A204.1 (cell line): ENCODE measurements around the gene SPRYD3.

Experiments
- FAIRE-seq: peaks from 2 replicates; lab custom pipeline; 2012; peaks lifted over from hg19 to GRCh38; lab: Jason Lieb, UNC

The SPRYD3 gene

DNA sequence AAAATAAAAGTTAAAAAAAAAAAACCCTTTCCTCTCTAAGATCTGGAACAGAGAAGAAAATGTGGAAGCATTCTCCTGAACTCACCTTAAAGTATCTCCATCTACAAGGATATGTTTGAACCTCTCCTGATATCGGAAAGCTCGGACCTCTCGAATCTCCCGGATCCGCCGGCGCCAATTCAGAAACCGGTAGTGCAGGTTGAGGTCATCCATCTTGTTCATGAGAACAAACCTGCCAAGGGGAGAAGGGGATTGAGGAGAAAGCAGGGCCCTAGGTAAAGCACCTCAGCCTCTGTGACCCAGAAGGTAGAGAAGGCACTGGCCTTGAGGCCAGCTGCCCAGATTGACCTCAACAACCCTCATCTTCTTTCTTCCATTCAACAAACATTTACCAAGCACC is 2.2 kb downstream of the SPRYD3 start:
- FAIRE-seq = no peak

DNA sequence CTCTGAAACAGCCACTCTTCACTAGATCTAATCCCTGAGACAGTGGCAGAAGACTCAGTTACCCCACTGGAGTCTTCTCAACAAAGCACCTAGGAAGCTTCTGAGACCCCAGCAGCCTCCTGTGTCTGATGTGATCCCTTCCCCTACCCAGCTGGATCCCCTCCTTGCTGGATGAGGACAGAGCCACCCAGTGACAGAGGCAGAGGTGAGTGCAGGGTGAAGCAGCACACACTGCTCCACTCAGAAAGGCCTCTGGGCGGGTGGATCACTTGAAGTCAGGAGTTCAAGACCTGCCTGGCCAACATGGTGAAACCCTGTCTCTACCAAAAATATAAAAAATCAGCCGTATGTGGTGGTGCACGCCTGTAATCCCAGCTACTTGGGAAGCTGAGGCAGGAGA is 2.7 kb downstream of the SPRYD3 start:
- no peak for FAIRE-seq

DNA sequence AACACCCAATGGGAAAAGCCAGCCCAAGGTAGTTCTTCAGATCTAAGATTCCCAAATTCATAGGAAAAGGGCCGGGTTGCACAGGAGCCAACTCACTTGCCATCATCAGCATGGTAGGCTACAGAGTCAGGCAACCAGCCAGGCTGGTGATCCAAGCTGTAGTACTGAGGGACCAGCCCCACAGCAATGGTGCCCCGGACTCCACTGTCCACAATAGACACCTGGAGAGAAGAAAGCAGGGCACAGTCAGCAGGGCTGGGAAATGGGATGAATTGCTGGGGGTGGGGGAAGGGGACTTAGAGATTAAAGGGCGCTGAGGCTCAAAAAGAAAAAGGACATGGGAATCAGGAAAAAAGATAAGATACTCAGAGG is 4.2 kb downstream of the SPRYD3 start:
- no peak for FAIRE-seq

DNA sequence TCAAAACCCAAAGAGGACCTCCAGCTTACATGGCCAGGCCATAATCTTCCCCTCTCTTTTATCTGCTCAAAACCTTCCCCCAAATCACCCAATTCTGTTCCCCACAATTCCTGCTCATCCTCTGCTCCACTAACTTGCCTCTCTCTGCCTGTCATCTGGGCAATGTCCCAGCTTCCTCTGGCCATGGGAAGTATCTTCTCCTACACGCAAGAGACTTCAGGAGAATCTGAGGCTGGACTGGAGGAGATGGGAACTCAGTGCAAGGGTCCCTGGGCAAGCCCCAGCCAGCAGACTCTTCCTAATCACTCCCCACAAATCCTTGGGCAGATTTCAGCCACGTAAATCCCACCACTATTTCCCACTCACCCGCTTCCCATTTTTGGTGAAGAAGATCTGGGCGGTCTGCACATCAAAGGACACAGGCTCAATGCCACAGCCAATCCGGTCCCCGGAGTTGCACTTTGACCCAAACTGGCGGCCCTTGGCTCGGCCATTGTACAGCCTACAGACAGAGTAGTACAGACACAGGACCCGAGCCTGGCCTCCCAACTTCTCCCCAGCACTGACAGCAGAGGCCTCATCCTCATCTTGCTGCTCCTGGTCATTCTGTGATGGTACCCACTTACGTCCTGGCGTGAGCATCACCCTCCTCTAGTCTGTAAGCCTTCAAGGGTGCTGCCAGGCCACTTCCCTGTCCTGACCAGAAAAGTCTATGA is 4.7 kb downstream of the SPRYD3 start:
- FAIRE-seq = no peak

DNA sequence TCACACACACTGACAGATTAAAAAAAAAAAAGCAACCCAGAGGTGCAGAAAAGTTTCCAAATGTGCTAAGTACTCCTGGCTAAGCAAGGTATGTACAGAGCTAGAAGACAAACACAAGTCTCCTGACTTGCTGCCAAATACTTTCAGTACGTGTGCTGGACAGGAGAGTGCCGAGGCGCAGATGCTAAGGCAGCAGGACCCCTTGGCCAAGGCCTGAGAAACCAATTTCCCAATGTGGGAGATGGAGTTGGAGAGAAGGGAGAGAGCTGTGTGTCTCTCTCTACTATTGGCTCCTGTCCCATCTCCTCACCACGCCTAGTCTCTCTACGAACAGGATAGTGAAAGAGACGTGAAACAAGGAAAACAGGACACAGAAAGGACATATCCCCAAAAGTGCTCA is 5.3 kb downstream of the SPRYD3 start:
- FAIRE-seq = no peak

DNA sequence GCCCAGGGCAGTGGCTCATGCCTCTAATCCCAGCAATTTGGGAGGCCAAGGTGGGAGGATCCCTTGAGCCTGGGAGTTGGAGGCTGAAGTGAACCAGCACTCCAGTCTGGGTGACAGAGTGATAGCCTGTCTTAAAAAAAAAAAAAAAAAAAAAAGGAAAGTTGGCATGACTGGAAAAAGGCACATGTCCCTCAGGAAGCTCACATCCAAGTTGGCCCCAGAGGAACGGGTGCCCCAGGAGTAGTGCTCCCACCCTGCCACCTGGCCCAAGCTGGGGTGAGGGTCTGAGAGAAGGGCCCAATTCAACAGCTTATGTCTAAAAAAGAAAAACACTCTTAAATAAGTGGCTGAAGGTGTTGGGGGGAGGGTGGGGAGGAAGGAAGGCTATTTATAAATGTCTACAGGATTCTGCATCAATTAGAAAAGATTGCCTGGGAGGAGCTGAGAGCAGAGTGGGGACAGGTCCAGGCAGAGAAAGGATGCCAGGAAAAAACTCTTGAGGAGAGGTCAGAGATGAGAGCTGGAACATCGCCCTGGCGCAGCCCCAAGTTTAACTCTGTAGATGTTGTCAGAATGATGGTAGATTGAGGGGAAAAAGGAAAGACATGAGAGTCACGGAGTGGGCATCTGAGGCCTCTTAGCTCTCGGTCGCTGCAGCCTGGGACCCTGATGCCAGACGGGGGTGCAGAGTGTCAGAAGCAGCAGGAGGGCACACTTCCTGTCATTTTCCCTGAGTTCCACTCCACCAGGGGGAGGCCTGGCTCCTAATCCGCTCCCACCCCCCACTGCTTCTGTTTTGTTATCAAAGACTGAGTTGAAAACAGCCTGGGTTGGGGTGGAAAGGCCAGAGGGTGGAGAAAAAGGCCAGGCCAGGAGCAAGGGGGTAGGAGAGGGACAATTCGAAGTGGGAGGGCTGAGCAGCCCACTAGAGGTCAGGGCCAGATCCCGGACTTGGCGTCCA is 7.3 kb downstream of the SPRYD3 start:
- FAIRE-seq = no peak

DNA sequence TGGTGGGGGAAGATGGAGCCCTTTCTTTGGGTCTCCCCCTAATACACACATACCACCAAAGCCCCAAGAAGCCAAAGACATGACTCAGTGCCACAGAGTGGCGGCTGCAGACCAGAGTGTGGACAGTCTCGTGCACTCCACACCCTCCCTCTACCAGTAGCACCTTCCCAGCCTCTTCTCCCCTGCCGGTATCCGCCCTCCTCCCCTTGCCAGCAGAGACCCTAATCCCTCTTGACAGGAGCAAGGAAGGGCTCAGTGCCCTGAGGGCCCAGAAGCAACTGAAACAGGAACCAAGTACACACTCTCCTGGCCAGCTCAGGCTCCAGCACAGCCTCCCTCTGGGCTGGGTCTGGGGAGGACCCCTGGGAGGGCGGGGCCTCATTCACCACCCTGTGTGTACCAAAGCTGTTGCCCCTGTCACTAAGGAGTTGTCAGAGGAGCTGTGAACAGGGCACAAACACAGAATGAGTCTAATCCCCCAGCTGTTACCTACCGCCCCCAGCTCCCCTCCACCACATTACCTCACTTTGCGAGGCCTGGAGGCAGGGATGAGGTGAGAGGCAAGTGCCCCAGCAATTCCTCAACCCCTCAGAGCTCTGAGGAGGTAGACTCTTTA is 8.2 kb downstream of the SPRYD3 start:
- no peak for FAIRE-seq

DNA sequence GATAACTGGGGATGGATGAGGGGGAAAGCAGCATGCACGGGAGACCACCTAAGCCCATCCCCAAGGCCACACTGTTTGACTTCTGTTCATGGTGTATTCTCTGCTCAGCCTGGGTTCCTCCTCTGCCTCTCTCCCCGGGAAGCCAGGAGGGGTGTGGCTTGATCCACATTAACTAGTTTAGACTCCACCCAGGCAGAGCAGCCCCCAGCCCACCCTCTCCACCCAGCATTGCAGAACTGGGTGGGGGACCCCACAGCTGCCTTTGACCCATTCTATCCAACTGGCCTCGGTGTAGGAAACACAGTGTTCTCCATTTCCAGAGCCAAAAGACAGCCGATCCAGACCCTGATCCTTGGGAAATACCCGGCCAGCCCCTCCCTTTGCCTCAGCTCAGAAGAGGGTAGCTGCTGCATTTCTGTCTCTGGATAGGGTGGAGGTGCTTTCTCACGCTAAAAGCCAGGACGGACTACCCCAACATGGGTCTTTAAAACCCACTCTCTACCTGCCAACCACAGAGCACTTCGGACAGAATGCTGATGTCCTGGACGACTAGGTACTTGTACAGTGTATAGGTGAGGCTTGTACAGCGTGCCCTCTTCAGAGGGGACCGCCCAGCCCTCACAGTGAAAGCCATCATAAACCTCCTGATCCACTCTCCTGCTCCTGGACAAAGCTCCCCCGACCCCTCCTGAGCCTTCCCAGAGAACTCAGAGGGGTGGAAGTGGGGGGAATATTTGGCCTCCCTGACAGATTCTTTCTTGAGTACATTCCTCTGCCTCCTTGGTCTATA is 9.4 kb downstream of the SPRYD3 start:
- FAIRE-seq = no peak

DNA sequence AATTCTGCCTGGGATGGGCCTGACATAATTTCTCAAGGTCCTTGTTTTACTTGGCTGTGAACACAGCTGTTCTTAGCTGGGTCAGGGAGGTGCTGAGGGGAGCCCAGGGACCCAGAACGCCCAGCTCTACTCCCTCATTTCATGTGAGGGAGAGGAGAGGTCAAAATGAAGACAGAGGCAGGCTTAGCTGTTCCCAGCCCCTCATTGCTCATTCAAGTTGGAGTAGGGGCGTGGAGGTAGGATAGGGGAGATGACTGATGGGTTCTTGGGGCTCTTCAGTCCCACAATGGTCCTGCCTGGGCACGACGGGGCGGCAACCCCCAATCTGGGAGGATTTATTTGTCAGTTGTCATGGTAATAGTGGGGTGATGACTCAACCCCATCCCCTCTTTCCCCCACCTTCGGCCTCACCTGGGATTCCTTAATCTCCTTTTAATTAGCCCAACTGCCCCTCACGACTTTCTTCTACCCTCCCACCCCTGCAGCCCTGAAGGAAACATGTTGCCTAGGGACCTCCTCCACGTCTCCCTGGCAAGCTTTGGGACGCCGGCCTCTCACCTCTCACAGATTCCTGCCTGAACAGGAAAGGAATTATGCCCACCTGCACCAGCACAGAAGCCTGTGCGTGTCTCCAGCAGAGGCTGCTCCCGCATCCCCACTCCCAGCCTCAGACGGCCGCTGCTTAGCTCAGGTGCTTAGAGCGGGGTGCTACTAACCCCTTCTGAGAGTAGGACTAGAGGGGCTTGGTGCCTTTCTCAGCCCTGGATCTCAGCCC is 10.2 kb downstream of the SPRYD3 start:
- no peak for FAIRE-seq

DNA sequence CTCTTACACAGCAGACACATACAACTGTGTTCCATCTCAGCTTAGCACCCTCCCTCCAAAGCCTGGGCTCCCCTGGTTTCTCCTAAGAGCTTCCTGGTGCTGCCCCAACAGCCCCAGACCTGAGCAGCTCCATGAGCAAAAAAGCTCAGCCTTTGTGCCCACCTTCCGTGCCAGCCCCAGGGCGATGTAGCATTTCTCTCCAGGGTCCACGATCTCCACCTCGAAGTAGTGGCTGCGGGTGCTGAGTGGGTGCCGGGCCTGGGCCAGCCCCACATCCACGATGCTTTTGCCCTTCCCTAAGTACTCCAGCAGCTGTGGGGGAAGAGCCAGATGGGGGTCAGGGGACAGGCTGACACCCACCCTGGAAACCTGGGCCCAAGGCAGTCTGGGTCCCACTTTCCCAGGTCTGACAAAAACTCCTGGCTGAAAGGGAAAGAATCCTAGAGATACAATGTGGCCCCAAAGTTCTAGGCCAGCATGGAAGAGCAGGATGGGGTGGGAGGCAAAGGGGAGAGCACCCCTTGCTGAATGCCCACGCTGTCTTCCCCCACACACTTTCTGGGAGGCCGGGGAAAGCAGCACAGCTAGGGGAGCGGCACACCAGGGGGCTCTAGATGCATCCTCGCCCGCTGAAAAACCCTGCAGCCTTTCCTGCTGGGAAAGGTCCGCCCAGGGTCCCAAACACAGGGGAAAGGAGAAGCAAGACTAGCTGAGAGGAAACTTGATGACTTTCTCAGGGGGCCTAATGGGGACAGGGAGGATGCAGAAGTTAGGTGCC is 11.0 kb downstream of the SPRYD3 start:
- FAIRE-seq = no peak

DNA sequence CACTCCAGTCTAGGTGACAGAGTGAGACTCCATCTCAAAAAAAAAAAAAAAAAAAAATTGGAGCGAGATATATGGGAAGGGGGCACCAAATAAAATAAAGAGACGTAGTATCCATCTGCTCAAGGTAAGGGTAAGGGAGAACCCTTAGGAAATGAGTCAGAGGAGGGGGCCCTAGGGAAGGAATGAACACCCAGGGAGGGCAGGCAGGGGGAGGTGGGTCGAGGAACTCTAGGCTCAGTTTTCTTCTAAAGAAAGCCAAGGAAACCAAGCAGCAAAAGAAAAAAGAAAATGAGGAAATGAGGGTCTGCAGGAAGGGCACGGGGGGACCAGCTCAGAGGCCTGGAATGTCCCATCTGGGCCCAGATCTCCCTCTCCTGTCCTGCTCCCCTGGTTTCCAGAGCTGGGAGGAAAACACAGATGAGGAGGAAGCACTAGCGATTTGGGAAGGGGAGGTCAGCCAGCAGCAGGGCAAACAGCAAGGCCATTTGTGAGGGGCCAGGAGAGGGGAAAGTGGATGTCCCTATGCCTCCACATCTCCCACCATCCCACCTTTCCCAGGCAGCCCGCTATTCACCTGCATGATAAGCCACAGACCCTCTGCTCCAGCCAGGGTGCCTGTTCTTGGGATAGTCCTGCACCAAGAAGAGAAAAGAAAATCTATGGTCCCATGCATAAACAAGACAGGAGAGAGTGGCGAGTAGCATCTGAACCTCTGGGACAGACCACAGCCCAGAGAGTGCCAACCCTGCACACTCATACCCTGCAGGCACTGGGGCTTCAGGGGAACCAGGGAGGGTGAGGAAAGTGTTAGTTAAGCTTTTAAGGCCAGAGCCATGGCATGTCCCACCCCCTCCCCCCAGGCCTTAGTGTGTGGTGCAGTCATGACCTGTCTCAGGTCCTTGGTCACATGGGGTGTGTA is 11.9 kb downstream of the SPRYD3 start:
- FAIRE-seq = no peak

DNA sequence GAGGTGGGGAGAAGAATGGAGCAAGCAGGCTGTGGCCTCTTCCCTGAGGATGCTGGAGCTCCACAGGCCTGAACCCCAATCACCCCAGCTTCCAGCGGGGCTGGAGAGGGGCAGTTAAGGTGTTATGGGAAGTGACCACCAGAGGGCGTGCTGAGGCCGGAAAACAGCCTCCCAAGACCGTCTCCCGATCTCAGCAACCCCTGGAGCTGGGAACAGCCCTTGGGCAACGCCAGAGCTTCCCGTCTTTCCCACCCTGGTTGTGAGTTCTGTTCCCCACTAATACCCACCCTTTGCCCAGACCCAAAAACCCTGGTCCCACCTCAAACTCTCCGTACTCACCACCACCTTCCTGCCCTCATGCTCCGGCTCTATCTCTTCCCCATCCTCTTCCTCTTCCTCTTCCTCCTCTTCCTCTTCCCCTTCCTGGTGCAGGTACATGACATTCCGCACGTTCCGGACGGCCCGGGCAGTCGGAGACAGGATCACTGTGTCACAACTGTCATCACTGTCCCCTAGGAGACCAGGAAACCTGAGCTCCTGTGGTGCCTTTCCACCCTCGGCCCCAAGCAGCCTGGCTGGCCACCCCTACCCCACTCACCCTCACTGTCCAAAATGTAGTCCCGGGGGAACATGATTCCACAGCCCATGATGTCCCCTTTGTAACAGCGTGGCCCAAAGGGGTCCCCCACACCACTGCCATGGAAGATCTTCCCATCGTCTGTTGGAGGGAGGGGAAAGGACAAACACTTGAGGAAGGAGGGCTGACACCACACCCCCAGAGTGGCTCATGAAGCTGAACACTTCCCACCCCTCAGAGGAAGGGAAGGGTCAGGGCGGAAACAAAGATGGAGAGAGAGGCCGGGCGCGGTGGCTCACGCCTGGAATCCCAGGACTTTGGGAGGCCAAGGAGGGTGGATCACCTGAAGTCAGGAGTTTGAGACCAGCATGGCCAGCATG is 12.9 kb downstream of the SPRYD3 start:
- FAIRE-seq = no peak

DNA sequence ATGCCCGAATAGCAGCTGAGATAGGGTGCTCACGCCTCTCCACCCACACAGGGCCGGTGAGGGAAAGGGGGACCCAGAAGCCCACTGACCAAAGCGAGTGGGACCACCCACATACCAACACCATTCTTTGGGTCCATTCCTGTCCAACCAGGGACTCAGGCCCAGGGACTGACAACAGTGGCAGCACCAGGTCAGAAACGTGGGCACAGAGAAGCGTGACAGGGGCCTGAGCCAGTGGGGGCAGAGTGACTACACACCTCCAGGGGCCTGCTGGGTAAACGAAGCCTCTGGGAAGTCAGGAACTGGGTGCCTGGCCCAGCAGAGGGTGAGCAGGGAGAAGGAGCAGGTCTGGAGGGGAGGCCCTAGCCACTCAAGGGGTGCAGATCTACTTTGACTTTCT is 13.7 kb downstream of the SPRYD3 start:
- no peak for FAIRE-seq

DNA sequence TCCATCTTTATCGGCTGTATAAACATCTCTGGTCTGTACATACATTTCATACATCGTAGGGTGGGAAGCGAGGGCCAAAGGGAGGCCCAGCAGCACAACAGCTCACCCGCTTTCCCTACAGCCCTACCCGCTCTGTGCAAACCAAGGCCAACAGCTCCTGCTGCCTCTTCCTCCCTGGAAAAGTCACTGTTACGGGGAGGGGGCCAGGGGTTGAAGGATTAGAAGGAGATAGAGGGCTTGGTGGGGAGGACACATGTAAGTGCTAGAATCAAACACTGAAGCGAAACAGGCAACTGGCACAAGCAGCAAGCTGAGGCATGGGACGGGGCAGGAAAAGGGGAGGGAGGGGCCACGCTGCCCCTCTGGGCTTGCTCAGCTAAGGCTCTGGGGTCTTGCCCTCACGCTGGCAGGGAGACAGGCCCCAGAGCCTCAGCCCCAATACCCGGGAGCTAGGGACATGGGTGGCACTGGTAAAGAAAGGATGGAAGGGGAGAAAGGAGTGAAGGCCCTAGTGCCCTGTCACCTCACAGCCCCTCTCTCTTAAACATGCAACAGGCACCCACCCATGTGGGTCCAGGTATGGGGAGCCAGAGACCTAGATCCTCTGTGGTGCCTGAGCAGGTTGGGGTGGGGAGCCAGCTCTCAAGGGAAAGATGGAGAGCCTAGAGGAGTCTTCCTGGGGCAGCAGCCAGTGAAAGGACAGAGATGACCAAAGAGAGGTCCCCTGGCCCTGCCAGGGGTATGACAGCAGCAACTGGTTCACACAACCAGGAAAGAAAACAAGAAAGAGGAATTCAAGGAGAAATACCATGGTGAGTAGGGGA is 14.4 kb downstream of the SPRYD3 start:
- no peak for FAIRE-seq

DNA sequence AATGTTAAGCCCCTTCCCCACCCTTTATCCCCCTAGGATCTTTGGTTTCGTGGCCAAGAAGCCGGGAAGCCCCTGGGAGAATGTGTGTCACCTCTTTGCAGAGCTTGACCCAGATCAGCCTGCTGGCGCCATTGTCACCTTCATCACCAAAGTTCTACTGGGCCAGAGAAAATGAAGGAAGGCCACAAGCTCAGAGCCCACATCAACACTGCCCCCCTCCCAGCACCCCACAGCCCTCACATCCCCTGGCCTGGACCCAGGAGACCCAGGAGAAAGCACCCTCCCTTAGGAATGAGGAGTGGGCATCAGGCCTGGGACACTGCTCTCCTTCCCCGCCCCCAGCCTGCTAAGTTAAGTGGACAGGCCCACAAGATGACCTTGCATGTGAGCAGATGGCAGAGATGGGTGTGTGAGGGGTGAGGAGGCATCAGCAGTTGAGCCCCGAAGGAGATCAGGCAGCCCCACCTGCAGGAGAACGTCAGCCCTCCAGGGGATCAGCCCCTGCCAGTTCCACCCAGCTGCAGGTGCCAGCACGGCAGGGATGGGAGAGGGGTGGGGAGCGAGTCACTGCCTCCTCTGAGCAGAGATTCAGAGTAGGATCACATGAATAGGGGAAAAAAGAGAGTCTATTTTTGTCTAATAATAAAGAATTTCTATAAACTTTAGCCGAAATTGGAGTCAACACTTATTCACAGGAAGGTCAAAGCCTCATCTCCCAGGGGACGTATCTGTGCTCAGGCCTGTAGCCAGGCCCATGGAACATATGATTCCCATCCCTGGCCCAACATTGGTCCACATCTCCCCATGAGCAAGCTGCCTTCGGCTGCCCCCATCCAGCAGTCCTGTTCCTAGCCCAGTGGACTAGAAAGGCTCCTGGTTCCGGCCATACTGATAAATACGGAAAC is 15.2 kb downstream of the SPRYD3 start:
- FAIRE-seq = no peak

DNA sequence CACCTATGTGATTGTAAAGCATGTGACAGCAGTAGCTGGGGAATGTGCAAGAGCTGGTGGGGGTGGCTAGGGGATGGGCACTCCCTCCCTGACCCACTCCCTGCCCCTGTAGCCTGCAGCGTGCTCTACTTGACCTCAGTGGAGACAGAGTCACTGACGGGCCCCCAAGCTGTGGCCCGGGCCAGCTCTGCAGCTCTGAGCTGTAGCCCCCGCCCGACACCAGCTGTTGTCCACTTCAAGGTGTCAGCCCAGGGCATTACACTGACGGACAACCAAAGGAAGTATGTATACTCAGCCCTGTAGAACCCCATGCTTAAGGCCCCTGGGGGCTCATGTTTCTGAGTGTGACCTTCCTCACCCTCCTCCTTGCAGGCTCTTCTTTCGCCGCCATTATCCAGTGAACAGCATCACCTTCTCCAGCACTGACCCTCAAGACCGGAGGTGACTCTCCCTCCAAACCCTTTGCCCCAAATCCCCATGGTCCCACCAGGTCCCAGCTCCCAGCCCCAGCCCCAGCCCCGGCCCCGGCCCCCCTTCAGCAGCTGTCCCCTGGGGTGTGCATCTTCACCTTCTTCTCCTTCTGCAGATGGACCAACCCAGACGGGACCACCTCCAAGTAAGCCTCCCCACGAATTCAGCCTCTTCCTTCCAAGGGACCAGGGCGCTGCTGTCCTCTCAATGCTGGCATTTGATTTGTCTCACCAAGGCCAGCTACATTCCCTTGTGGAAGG is 16.0 kb downstream of the SPRYD3 start:
- no peak for FAIRE-seq
